Renal cortex interstitium (tissue), 11 donors: ENCODE measurements around the gene C1QTNF9. TPM values are rescaled to one million over a fixed set of nuclear protein-coding genes. Genes with fewer than 3 reads are reported as not detected.
A peak's percentile ranks its signal among the peaks of the same experiment; 100 is the strongest.
"Not testable (repeated sequence)": the region's sequence is repeated elsewhere in the genome, so short reads cannot be mapped to it uniquely, and the experiment has no call there.

Source experiments
- DNase-seq, 11 donors: peaks; one replicate each; pipeline ENCODE4 v3.0.0-alpha.2; 2013; ENCODE audit warnings: low read depth in 9 of 11, low spot score in 4 of 11; ENCODE audit errors: extremely low read depth in 1 of 11
- polyA plus RNA-seq, 3 donors: library from polyadenylated mRNA; unstranded; fragments of 120-200 nt; gene quantifications; one replicate each; pipeline ENCODE4 v1.2.1, GENCODE V29; 2013; ENCODE audit not compliant: insufficient read length in 3 of 3

C1QTNF9 gene
- polyA plus RNA-seq, 3 donors: 0.17 to 0.59 (median 0.30) TPM

DNA sequence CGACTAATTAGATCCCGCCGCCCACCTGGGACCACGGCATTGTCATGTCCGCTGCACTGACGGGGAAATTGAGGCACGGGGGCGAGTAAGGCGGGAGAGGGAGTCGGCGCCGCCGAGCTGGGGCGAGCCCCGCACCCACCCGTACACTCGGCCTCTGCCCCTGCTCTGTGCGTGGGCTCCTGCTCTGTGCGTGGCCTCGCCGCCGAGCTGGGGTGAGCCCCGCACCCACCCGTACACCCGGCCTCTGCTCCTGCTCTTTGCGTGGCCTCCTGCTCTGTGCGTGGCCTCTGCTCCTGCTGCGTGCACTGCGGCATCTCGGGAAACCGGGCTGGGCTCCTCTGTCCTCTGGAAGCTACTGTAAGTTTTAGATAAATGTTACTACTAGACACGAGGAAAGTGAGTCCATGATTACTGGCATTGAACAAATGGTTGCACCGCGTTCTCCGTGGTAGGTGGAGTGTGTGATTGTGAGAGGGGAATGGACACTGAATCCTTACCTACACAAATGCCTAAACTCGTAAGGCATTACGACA, 826 bp upstream of the C1QTNF9 start:
- no peak for DNase-seq

- DNase-seq: peak in 1 of 11 donors; percentile 15
Observed at GRCh38 chr13:24313439-24313838, 4.1 kb downstream of the C1QTNF9 start.

DNA sequence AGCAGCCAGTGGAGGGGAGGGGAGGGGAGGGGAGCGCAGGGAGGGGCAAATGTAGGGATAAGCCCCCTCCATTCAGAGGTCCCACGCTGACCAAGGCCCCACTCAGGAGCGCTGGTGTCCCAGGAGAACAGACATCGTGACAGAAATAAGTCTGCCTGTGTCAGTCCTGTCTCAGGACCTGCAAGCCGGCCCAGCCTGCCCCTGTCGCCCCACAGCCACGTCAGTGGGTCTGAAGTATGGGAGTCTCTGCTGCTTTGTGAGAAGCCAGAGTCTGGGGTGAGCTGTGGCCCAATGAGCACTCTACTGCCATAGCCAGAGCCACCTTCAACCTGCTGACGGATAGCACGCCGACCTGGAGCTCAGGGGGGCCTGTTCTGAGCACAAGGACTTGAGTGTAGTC, 8.5 kb downstream of the C1QTNF9 start:
- DNase-seq: not testable (repeated sequence)

DNA sequence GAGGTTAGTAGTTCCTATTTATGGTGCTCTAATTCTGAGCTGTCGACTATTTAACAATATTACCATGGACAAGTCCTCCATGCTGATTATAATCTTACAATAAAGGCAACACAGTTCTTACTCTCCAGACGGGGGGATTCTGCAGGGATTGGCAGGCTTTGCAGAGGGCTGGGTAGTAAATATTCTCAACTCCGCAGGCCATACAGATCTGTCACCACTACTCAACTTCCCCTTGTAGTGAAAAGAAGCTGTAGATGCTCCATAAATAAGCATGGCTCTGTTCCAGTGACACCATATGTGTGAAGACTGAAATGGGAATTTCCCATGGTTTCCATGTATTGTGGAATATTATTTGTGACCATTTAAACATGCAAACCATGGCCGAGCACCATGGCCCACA, 9.5 kb downstream of the C1QTNF9 start:
- DNase-seq: not testable (repeated sequence)

DNA sequence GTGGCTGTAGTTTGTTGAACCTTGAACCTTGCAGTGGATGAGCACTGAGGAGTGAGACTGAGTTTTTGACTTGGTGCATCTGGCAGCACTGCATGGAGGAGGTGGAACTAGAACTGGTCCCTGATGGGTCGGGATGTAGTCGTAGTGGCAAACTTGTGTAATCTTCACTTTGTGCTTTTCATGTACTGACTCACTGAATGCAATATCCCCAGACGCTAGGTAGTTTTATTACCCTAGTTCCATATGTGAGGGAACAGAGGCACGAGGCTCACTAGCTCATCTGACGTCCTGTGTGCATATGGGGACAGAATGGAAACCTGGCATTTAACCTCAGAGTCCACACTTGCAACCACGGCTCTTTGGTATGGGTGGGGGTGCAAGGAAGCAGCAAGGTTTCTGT, 10.3 kb downstream of the C1QTNF9 start:
- DNase-seq: not testable (repeated sequence)

- DNase-seq: not testable (repeated sequence)
Observed at GRCh38 chr13:24321416-24321815, 12.0 kb downstream of the C1QTNF9 start.

DNA sequence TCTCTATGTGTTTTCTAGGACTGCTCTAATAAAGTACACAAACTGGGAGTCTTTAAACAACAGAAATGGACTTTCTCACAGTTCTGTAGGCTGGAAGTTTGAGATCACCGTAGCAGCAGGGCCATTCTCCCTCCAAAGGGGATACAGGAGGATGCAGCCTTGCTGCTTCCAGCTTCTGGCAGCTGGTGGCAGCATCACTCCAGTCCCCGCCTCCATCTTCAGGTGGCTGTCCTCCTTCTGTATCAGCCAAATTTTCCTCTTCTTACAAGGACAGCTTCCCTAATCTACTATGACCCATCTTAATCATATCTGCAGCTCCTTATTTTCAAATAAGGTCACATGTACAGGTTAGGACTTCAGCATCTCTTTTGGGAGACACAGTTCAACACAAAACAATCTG, 13.1 kb downstream of the C1QTNF9 start:
- not testable (repeated sequence) for DNase-seq

DNA sequence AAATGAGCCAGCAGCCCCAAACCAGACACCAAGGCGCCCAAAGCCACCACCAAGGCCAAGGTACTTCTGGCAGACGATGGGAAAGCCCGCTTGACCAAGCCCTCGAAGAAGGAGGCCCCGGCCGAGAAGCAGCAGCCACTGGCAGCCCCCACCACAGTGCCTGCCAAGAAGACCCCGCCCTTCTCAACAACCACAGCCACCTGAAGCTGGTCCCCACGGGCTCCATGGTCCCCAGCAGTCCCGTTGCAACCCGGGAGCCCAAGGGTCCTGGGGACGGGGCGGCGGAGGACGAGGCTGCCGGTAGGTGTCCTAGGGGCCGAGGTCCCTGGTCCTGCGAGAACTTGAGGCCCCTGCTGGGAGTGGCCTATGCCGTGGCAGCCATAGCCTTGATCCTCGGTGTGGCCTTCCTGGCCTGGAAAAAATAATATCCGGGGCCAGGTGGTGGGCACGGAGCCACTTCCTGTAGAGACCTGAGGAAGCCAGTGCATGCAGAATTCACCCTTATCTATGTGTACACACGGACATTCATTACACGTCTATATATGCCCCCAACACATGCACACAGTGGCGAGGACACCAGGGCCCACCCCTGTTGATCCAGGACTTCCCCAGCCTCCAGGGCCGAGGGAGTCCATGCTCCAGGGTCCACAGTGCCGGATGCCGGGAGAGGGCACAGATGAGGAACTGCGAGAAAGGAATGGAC, 13.8 kb downstream of the C1QTNF9 start:
- DNase-seq: no peak

- DNase-seq: no peak
Observed at GRCh38 chr13:24323739-24324075, 14.3 kb downstream of the C1QTNF9 start.

- not testable (repeated sequence) for DNase-seq
Observed at GRCh38 chr13:24327598-24327997, 18.2 kb downstream of the C1QTNF9 start.

- peak in 1 of 11 donors; percentile 15 for DNase-seq
Observed at GRCh38 chr13:24328145-24328544, 18.8 kb downstream of the C1QTNF9 start.

DNA sequence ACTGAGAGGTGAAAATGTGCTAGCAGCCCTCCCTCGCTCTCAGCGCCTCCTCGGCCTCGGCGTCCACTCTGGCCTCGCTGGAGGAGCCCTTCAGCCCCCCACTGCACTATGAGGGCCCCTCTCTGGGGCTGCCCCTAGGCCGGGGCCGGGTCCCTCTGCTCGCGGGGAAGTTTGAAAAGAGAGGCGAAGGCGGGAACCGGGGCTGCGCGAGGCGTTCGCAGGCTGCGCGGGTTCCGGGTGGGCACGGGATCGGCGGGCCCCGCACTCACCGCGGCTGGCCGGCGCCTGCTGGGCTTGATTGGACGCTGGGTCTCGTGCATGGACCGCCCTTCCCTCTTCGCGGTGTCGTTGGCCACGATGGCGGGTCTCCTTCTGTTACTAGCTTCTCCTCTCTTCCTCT, 29.3 kb downstream of the C1QTNF9 start:
- no peak for DNase-seq

- DNase-seq: no peak
Observed at GRCh38 chr13:24339937-24340607, 30.7 kb downstream of the C1QTNF9 start.

- DNase-seq: no peak
Observed at GRCh38 chr13:24340608-24340955, 31.2 kb downstream of the C1QTNF9 start.

- no peak for DNase-seq
Observed at GRCh38 chr13:24341439-24341838, 32.1 kb downstream of the C1QTNF9 start.

DNA sequence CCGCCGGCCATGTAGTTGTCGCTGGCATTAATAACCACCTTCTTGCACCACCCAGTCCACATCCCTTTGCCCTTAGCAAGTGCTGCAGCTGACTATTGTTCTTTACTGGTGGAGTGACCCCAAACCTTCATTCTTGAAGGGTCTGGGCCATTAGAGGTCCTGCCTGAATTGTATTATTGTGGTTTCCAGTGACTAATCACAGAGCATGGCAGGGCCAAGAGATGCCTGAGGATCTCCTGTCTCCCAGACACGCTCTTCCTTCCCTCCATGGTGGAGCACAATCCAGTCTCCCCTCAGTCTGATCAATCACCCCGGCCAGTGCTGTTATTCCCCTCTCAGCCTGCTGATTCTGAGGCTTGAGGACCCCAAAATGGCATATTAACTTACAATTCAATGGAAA, 39.0 kb downstream of the C1QTNF9 start:
- DNase-seq: no peak

DNA sequence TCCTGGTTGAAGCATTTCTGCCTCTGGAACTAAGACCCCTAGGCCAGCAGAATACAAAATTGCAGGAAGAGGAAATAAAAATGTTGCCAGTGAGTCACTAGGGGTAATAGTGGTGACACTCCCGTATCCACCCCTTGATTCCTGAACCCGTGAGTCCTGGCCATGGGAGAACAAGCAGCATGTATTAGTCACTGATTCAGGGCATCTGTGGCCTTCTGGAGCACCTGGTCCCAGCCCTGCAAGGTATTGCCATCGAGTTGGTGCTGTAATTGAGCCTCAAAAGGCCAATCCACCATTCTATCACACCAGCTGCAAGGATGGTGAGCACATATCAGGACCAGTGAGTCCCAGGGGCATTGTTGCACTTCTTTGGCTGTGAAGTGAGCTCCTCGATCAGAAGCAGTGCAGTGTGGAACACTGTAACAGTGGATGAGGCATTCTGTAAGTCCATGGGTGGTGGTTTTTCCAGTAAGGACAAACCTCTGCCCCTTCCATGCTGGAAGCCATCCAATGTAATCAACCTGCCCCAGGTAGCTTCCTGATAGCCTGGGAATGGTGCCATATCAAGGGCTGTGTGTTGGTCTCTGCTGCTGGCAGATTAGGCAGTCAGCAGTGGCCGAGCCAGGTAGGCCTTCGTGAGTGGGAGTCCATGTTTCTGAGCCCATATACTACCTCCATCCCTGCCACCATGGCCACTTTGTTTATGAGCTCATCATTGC, 39.6 kb downstream of the C1QTNF9 start:
- DNase-seq: no peak

- not testable (repeated sequence) for DNase-seq
Observed at GRCh38 chr13:24349778-24350664, 40.6 kb downstream of the C1QTNF9 start.

DNA sequence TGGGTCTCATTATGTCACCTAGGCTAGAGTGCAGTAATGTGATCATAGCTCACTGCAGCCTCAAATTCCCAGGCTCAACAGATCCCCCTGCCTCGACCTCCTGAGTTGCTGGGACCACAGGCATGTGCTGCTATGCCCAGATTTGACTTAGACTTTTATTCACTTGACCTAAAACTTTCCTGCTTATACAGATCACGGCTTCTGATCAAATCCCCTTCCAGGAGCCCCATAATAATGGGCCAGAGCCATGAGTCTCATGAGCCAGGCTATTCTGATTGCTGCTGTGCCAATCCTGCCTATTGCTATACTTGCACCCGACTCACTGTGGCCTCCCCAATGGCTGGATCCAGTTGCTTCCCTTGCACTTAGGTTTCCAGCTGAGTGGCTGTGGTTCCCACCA, 42.0 kb downstream of the C1QTNF9 start:
- no peak for DNase-seq
